ENCODE data around the gene ATP1A4.
A peak's percentile ranks its signal among the peaks of the same experiment; 100 is the strongest.

ATP1A4 gene

GRCh38 chr1:160117709-160118183 lies 33.7 kb upstream of the ATP1A4 start:
- Histone ChIP-seq H3K36me3 (ENCODE audit: control insufficient read depth in 2 of 2, insufficient read depth in 1 of 2, low read length in 2 of 2) (no peaks in the 10 kb centered on the region), H3K4me3 (ENCODE audit: low read depth, low read length) (no peak overlapping the region), H3K27ac (ENCODE audit: extremely low read depth, low read depth, low read length) (no peak overlapping the region), H3K4me1 (ENCODE audit: control insufficient read depth, insufficient read depth, low read length) (no peaks in the 10 kb centered on the region), H3K9me3 (ENCODE audit: control insufficient read depth, insufficient read depth, low read depth, low read length) (no peaks in the 10 kb centered on the region)
- ChIA-PET CTCF (interaction anchor here (0.6 to 3.6 kb wide), 6 partner anchors 10 to 173 kb away, joined by 3 to 14 read pairs (median 3); no protein-coding TSS in a partner anchor), POLR2A (interaction anchor here (0.6 kb wide), 1 partner anchor 12 kb away, joined by 4 read pairs; no protein-coding TSS in a partner anchor)
- TF ChIP-seq ZFP3 (tag by site-specific recombination; IDR thresholded peaks at IDR 0.05; ENCODE audit: low read depth), result no peak
- peak; percentile 79 for TF ChIP-seq ZFHX2 (tag by site-specific recombination; conservative IDR thresholded peaks at IDR 0.05)
- peak; percentile 78 for TF ChIP-seq EGR2 (tag by site-specific recombination; IDR thresholded peaks at IDR 0.05; ENCODE audit: low read depth)
- peak; percentile 29; the same call in 1 of the 2 replicates for TF ChIP-seq ZNF398 (tag by site-specific recombination; IDR thresholded peaks at IDR 0.05)

GRCh38 chr1:160118928-160119327 lies 32.5 kb upstream of the ATP1A4 start:
- TF ChIP-seq ZNF544 (tag by site-specific recombination; IDR thresholded peaks at IDR 0.05) (no peak), EGR2 (tag by site-specific recombination; IDR thresholded peaks at IDR 0.05; ENCODE audit: low read depth) (peak; percentile 57; the same call in 1 of the 2 replicates), ZFHX2 (tag by site-specific recombination; conservative IDR thresholded peaks at IDR 0.05) (peak; percentile 45)

GRCh38 chr1:160120797-160121196 lies 30.6 kb upstream of the ATP1A4 start:
- no peak overlapping the region for H3K27ac ChIP-seq (ENCODE audit: extremely low read depth, low read depth, low read length)
- CTCF ChIA-PET, result interaction anchor here (0.6 to 0.8 kb wide), 3 partner anchors 20 to 104 kb away, joined by 3 to 5 read pairs (median 4); no protein-coding TSS in a partner anchor

More at GRCh38 chr1:160118928-160119327, 32.5 kb upstream of the ATP1A4 start:
- Histone ChIP-seq H3K9me3 (ENCODE audit: control insufficient read depth, insufficient read depth, low read depth, low read length) (no peaks in the 10 kb centered on the region), H3K4me1 (ENCODE audit: control insufficient read depth, insufficient read depth, low read length) (no peaks in the 10 kb centered on the region), H3K36me3 (ENCODE audit: control insufficient read depth in 2 of 2, insufficient read depth in 1 of 2, low read length in 2 of 2) (no peaks in the 10 kb centered on the region), H3K27ac (ENCODE audit: extremely low read depth, low read depth, low read length) (no peak overlapping the region), H3K4me3 (ENCODE audit: low read depth, low read length) (no peak overlapping the region)
- ChIA-PET CTCF (interaction anchor here (0.5 to 3.6 kb wide), 3 partner anchors 18 to 133 kb away, joined by 3 to 14 read pairs (median 4); no protein-coding TSS in a partner anchor), POLR2A (no interaction called here)

More at GRCh38 chr1:160120797-160121196, 30.6 kb upstream of the ATP1A4 start:
- POLR2A ChIA-PET, result no interaction called here
- no peak overlapping the region for H3K4me3 ChIP-seq (ENCODE audit: low read depth, low read length)
- H3K36me3 ChIP-seq (ENCODE audit: control insufficient read depth in 2 of 2, insufficient read depth in 1 of 2, low read length in 2 of 2), result no peaks in the 10 kb centered on the region
- TF ChIP-seq ZSCAN5A (tag by site-specific recombination; IDR thresholded peaks at IDR 0.05) (no peak), ZNF223 (tag by site-specific recombination; IDR thresholded peaks at IDR 0.05) (no peak), ZNF48 (tag by site-specific recombination; IDR thresholded peaks at IDR 0.05) (no peak), KLF8 (tag by site-specific recombination; IDR thresholded peaks at IDR 0.05) (no peak), ZBTB21 (tag by site-specific recombination; IDR thresholded peaks at IDR 0.05) (no peak), ZNF639 (tag by site-specific recombination; IDR thresholded peaks at IDR 0.05) (no peak), ZNF548 (tag by site-specific recombination; IDR thresholded peaks at IDR 0.05) (no peak), ZNF704 (tag by site-specific recombination; IDR thresholded peaks at IDR 0.05) (no peak), ZSCAN23 (tag by site-specific recombination; IDR thresholded peaks at IDR 0.05) (no peak), ZNF518A (tag by site-specific recombination; conservative IDR thresholded peaks at IDR 0.05; ENCODE audit: low read depth) (no peak)
- H3K9me3 ChIP-seq (ENCODE audit: control insufficient read depth, insufficient read depth, low read depth, low read length), result no peaks in the 10 kb centered on the region
- H3K4me1 ChIP-seq (ENCODE audit: control insufficient read depth, insufficient read depth, low read length), result no peaks in the 10 kb centered on the region
